ENCODE measurements around the gene GPR75.
"Not testable (repeated sequence)": the region's sequence is repeated elsewhere in the genome, so short reads cannot be mapped to it uniquely, and the experiment has no call there.

The GPR75 gene

DNA sequence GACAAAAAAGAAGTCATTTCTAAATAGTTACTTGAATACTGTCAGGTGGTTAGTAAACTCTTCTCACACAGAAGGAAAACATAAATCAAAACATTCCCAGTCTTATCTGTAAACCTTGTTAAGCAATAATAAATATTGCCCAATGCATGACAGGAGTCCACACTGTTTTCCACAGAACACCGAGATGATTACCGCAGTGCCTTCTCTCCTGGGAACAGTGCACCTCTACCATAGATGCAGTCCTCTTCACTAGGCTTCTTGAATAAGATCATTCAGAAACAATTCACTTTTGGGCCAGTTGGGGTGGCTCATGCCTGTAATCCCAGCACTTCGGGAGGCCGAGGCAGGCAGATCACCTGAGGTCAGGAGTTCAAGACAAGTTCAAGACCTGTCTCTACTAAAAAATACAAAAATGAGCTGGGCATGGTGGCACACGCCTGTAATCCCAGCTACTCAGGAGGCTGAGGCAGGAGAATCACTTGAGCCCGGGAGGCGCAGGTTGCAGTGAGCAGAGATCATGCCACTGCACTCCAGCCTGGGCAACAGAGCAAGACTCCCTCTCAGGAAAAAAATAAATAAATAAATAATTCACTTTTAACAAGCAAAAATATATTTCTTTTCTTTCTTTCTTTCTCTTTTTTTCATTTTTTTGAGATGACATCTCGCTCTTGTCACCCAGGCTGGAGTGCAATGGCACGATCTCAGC is 8.6 kb downstream of the GPR75 start:
- DNase-seq, result not testable (repeated sequence)

DNA sequence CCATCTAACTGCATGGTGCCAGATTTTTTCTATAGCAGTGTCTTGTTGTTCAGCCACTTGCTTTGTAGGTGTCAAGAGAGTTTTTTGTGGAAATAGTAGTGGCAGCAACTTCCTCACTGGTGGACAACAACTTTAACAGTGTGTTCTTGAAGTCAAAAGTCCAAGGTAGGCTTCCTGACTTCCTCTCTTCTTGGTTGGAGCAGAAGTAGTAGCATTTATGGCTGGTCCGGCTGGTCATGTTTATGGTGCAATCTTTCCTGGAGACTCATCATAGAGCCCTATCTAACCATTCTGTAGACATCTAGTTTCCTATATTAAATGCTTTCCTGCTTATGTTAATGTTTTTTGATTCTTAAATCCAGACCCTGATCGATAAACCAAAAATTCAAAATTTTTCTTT is 11.7 kb downstream of the GPR75 start:
- DNase-seq, result no peak

DNA sequence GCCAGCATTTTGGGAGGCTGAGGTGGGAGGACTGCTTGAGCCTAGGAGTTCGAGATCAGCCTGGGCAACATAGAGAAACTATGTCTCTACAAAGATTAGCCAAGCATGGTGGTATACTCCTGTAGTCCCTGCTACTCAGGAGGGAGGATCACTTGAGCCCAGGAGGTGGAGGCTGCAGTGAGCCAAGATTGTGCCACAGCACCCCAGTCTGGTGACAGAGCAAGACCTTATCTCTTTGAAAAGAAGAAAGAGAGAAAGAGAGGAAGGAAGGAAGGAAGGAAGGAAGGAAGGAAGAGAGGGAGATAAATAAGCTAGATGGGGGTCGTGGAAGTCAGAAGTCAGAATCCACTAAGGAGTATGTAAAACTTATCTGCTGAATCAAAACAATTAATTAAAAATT is 16.2 kb downstream of the GPR75 start:
- DNase-seq, result no peak

DNA sequence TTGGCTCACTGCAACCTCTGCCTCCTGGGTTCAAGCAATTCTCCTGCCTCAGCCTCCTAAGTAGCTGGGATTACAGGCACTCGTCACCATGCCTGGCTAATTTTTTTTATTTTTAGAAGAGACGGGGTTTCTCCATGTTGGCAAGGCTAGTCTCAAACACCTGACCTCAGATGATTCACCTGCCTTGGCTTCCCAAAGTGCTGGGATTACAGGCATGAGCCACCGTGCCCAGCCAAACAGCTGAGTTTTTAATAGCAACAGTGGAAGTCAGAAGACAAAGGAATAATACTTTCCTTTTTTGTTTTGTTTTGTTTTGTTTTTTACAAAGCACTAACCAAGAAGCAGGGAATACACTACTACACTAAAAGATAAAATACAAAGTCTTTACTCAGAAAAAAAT is 16.9 kb downstream of the GPR75 start:
- DNase-seq, result no peak

- not testable (repeated sequence) for DNase-seq
Measured at GRCh38 chr2:53841651-53842050, 18.1 kb downstream of the GPR75 start.

DNA sequence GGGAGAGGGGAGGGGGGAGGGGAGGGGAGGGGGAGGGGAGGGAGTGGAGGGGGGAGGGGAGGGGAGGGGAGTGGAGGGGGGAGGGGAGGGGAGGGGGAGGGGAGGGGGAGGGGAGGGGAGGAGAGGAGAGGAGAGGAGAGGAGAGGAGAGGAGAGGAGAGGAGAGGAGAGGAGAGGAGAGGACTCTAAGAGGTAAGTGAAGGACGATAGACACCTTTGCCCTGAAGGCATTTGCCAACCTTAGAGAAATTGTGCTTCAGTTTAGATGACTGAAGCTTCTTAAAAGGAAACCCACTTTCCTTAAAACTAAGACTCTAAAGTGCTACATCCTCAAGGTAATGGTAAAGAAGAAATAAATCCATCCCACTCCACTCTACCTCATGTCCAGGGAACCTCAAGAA is 19.2 kb downstream of the GPR75 start:
- no peak for DNase-seq

DNA sequence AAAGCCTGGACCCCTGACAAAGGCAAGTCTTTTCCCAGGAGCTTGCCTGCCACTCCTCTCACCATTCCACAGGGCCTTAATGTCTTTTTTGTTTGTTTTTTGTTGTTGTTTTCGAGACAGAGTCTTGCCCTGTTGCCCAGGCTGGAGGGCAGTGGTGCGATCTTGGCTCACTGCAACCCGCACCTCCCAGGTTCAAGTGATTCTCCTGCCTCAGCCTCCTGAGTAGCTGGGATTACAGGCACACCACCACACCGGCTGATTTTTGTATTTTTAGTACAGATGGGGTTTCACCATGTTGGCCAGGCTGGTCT is 29.8 kb downstream of the GPR75 start:
- not testable (repeated sequence) for DNase-seq

DNA sequence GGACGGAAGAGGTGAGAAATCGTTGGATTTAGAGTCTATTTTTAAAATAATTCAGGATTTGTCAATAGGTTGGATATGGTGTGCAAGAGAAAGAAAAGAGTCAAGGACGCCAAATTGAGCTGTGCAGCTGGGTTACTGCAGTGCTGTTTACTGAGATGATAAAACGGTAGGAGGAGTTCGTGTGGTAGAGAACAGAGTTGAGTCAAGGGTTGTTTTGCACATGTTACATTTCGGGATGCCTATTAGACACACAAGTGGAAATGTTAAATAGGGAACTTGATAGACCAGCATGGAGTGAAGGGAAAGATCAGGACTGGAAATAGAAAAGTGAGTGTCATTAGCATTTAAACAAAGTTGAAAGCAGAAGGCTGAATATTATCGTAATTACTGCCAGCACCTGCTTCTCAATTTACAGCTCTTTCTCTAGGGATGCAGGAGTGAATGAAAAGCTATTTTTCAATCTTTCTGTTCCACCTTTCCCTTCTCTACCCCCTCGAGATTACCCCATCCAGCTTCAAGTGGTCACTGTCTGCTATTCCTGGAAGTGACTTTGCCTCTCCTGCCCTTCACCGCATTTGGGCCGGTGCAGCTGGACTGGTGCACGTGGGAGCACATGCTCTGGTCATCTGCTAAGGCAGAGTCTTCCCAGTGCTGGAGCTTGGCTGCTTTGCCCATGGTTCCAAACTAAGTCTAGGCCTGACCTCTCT is 30.3 kb downstream of the GPR75 start:
- no peak for DNase-seq

DNA sequence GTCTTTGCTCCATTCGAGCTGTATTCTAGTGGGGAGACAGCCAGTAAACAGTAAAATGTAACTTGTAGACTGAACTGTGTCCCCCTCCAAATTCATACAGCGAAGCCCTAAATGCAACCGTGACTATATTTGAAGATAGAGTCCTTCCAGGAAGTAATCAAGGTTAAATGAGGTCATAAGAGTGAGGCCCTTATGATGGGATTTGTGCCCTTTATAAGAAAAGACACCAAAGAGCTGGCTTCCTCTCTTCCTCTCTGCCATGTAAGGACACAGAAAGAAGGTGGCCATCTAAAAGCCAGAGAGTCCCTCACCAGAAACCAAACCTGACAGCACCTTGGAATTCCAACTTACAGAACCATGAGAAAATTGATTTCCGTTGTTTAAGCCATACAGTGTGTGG is 31.4 kb downstream of the GPR75 start:
- DNase-seq, result no peak

GRCh38 chr2:53827398-53828175 is 32.2 kb downstream of the GPR75 start:
- no peak for DNase-seq

DNA sequence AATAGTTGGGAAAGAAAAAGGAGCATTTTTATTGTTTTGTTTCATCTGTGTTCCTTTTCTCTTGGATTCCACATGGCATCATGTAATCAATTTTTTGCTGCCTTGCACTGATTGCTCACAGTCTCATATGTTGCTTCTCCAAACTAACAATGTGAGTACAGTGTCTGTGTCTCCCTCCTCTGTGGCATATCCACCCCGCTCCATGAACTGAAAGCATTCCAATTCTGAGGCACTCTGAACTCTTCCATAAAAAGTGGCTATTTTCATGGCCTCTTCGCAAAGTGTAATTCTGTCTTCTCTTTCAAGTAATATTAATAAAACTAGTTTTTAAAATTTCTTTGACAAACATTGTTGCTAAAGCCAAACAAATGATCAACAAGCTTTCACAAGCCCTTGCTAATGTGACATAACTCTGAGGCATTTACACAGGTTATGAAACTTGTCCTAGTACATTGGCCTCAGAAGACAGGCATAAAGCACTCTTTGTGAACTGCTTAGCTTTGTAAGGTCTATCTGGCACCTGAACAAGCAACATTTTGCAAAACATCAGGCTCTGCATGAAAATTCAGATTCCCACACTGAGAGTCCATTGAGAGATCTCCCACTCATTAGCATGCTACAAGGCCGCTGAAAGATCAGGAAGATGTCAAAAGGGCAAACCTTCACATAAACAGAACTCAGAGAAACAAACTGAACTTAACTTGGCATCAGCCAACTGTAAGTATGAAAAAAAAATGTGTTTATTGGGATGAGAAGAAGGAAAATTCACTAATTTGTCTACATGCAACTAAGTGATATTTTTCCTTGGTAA is 33.0 kb downstream of the GPR75 start:
- DNase-seq, result no peak

- no peak for DNase-seq
Measured at GRCh38 chr2:53826030-53826410, 33.7 kb downstream of the GPR75 start.

DNA sequence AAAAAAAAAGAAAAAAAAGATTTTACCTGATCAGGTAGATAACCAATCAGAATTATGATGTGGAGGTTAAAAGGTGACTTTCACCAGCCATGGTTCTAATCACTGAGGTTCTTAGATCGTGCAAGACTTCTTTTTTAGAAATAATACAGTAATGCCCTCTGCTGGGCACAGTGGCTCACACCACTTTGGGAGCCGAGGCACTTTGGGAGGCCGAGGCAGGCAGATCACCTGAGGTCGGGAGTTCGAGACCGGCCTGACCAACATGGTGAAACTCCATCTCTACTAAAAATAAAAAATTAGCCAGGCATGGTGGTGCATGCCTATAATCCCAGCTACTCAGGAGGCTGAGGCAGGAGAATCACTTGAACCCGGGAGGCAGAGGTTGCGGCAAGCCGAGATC is 36.1 kb downstream of the GPR75 start:
- not testable (repeated sequence) for DNase-seq

DNA sequence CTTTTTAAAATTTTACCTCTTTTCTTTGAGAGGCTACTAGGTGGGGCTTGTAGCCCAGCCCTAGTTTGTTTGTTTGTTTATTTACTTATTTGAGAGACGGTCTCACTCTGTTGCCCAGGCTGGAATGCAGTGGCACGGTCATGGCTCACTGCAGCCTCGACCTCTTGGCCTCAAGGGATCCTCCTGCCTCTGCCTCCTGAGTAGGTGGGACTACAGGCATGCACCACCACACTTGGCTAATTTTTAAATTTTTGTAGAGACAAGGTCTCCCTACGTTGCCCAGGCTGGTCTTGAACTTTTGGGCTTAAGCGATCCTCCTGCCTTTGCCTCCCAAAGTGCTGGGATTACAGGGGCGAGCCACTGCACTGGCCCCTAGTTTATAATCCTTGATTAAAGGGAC is 38.0 kb downstream of the GPR75 start:
- no peak for DNase-seq

DNA sequence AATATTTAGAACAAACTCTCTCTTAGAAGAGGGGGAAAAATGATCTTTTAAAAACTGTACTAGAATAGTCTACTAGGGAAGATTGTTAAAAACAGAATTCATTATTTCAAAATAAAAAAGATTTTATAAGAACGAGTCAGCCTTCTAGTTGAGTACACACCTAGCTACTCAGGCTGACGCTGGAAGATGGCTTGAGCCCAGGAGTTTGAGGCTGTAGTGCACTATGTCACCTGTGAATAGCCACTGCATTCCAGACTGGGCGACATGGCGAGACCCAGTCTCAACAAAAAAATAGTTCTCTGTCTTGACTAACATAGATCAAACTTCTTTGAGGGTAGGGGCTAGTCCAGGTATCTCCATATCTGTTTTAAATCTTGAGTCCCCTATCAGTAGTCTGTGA is 39.1 kb downstream of the GPR75 start:
- no peak for DNase-seq

DNA sequence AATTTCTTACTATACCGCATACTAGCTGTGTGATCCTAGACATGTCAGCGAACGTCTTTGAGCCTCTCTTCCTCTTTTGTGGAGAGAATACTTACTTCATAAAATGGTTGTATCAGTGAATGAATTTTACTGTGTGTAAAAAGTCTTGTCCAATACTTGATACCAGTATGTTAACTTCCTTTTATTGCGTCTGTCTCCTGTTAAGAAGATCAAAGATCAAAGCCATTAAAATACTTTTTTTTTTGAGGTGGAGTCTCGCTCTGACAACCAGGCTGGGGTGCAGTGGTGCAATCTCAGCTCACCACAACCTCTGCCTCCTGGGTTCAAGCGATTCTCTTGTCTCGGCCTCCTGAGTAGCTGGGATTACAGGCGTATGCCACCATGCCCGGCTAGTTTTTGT is 39.7 kb downstream of the GPR75 start:
- no peak for DNase-seq

- DNase-seq, result no peak
Measured at GRCh38 chr2:53819634-53820033, 40.1 kb downstream of the GPR75 start.

- no peak for DNase-seq
Measured at GRCh38 chr2:53818854-53819435, 40.8 kb downstream of the GPR75 start.

- no peak for DNase-seq
Measured at GRCh38 chr2:53813151-53813550, 46.6 kb downstream of the GPR75 start.

GRCh38 chr2:53811601-53812000 is 48.2 kb downstream of the GPR75 start:
- no peak for DNase-seq

Data from activated CD4-positive, alpha-beta T cell treated with anti-CD3 and anti-CD28 coated beads for 1 hour (primary cell).